H9 (cell line): ENCODE data around the gene SET. TPM values are rescaled to one million over a fixed set of nuclear protein-coding genes. Genes with fewer than 3 reads are reported as not detected.

ENCODE experiments used
- DNase-seq: peaks from one replicate; pipeline ENCODE4 v3.0.0-alpha.2; 2017
- H2AFZ ChIP-seq: one replicate; pipeline ENCODE4 v1.6.1; 2013; ENCODE audit warnings: mild to moderate bottlenecking, low read length, control low read depth, moderate library complexity
- H2AK5ac ChIP-seq: 2 replicates; pipeline ENCODE4 v1.6.1; 2013; ENCODE audit warnings: low read length, control low read depth, mixed read lengths; ENCODE audit not compliant: insufficient read length
- H2BK120ac ChIP-seq: one replicate; pipeline ENCODE4 v1.6.1; 2013; ENCODE audit warnings: low read depth, mild to moderate bottlenecking, low read length, control low read depth, inconsistent platforms; ENCODE audit not compliant: poor library complexity, severe bottlenecking
- H2BK12ac ChIP-seq: 2 replicates; pipeline ENCODE4 v1.6.1; 2013; ENCODE audit warnings: low read length, control low read depth, mixed read lengths, low read depth; ENCODE audit not compliant: insufficient read length
- H2BK15ac ChIP-seq: 2 replicates; pipeline ENCODE4 v1.6.1; 2013; ENCODE audit warnings: low read depth, low read length, control low read depth
- H2BK20ac ChIP-seq: one replicate; pipeline ENCODE4 v1.6.1; 2013; ENCODE audit warnings: low read depth, mild to moderate bottlenecking, low read length, control low read depth, inconsistent platforms; ENCODE audit not compliant: poor library complexity, severe bottlenecking
- H2BK5ac ChIP-seq: 2 replicates; pipeline ENCODE4 v1.6.1; 2013; ENCODE audit warnings: low read length, control low read depth, mixed read lengths; ENCODE audit not compliant: insufficient read length
- H3K14ac ChIP-seq: 2 replicates; pipeline ENCODE4 v1.6.1; 2013; ENCODE audit warnings: low read length, control low read depth; ENCODE audit not compliant: insufficient read depth
- H3K18ac ChIP-seq: 2 replicates; pipeline ENCODE4 v1.6.1; 2013; ENCODE audit warnings: low read depth, mild to moderate bottlenecking, mixed read lengths, low read length, control low read depth; ENCODE audit not compliant: insufficient read length
- H3K23ac ChIP-seq: 2 replicates; pipeline ENCODE4 v1.6.1; 2013; ENCODE audit warnings: low read length, control low read depth, mixed read lengths, low read depth; ENCODE audit not compliant: insufficient read length
- H3K23me2 ChIP-seq: 2 replicates; pipeline ENCODE4 v1.6.1; 2013; ENCODE audit warnings: low read depth, mild to moderate bottlenecking, mixed read lengths, low read length, control low read depth; ENCODE audit not compliant: insufficient read length, poor library complexity, severe bottlenecking
- H3K27ac ChIP-seq: 2 replicates; pipeline ENCODE4 v1.5.1; 2013; ENCODE audit warnings: low read length, control low read depth, mixed read lengths, low read depth; ENCODE audit not compliant: insufficient read length
- H3K27me3 ChIP-seq: 2 replicates; pipeline ENCODE4 v1.6.1; 2013; ENCODE audit warnings: low read length, control low read depth, inconsistent platforms; ENCODE audit not compliant: insufficient read depth
- H3K4ac ChIP-seq: 2 replicates; pipeline ENCODE4 v1.6.1; 2013; ENCODE audit warnings: low read depth, mild to moderate bottlenecking, control low read depth, inconsistent platforms, low read length, moderate library complexity
- H3K4me1 ChIP-seq: 2 replicates; pipeline ENCODE4 v1.6.1; 2013; ENCODE audit warnings: low read length, control low read depth, inconsistent platforms; ENCODE audit not compliant: insufficient read depth
- H3K4me2 ChIP-seq: 2 replicates; pipeline ENCODE4 v1.6.1; 2013; ENCODE audit warnings: low read length, control low read depth, mixed read lengths; ENCODE audit not compliant: insufficient read length, insufficient read depth
- H3K56ac ChIP-seq: 2 replicates; pipeline ENCODE4 v1.6.1; 2013; ENCODE audit warnings: low read depth, mild to moderate bottlenecking, mixed read lengths, low read length, control low read depth; ENCODE audit not compliant: insufficient read length
- H3K79me1 ChIP-seq: 2 replicates; pipeline ENCODE4 v1.6.1; 2013; ENCODE audit warnings: low read depth, mild to moderate bottlenecking, moderate library complexity, low read length, control low read depth, inconsistent platforms; ENCODE audit not compliant: insufficient read depth, poor library complexity, severe bottlenecking
- H3K79me2 ChIP-seq: 2 replicates; pipeline ENCODE4 v1.6.1; 2013; ENCODE audit warnings: low read length, control low read depth, inconsistent platforms; ENCODE audit not compliant: insufficient read depth
- H3K9ac ChIP-seq: 2 replicates; pipeline ENCODE4 v1.6.1; 2013; ENCODE audit warnings: low read length, control low read depth, mixed read lengths; ENCODE audit not compliant: insufficient read length; ENCODE audit errors: extremely low read depth
- H3K9me3 ChIP-seq: one replicate; pipeline ENCODE4 v1.6.1; 2013; ENCODE audit warnings: low read depth, low read length, inconsistent platforms; ENCODE audit not compliant: control insufficient read depth
- H3T11ph ChIP-seq: one replicate; pipeline ENCODE4 v1.6.1; 2013; ENCODE audit warnings: mild to moderate bottlenecking, low read length, control low read depth, inconsistent platforms
- H4K20me1 ChIP-seq: one replicate; pipeline ENCODE4 v1.6.1; 2013; ENCODE audit not compliant: control insufficient read depth, insufficient read length, insufficient read depth
- H4K5ac ChIP-seq: 2 replicates; pipeline ENCODE4 v1.6.1; 2013; ENCODE audit warnings: low read depth, mild to moderate bottlenecking, mixed read lengths, low read length, control low read depth; ENCODE audit not compliant: insufficient read length
- H4K8ac ChIP-seq: replicated peaks from 2 replicates; pipeline ENCODE4 v1.6.1; 2013; ENCODE audit warnings: low read length, control low read depth, mixed read lengths, low read depth; ENCODE audit not compliant: insufficient read length
- H4K91ac ChIP-seq: 2 replicates; pipeline ENCODE4 v1.6.1; 2013; ENCODE audit warnings: low read depth, mild to moderate bottlenecking, moderate library complexity, mixed read lengths, low read length, control low read depth; ENCODE audit not compliant: insufficient read length
- H3K27ac Mint-ChIP-seq, 3 experiments: 2 replicates in 2 of 3; 3 replicates in 1 of 3; pipeline ENCODE4 v1.8.0; 2020 to 2021; ENCODE audit warnings: mixed read lengths in 3 of 3, mild to moderate bottlenecking in 1 of 3, moderate library complexity in 1 of 3
- H3K27me3 Mint-ChIP-seq: 2 replicates; pipeline ENCODE4 v1.8.0; 2021; ENCODE audit warnings: low read depth, mild to moderate bottlenecking, moderate library complexity, mixed read lengths
- H3K36me3 Mint-ChIP-seq, 3 experiments: 2 replicates in 2 of 3; 3 replicates in 1 of 3; pipeline ENCODE4 v1.8.0; 2020 to 2021; ENCODE audit warnings: low read depth in 3 of 3, mixed read lengths in 3 of 3; ENCODE audit not compliant: insufficient read depth in 1 of 3
- H3K4me1 Mint-ChIP-seq, 2 experiments: 2 replicates each; pipeline ENCODE4 v1.8.0; 2020; ENCODE audit warnings: mixed read lengths in 2 of 2
- H3K4me3 Mint-ChIP-seq, 2 experiments: 2 replicates in 1 of 2; 3 replicates in 1 of 2; pipeline ENCODE4 v1.8.0; 2020 to 2021; ENCODE audit warnings: mild to moderate bottlenecking in 2 of 2, mixed read lengths in 2 of 2, moderate library complexity in 1 of 2
- H3K9me3 Mint-ChIP-seq, 2 experiments: 2 replicates in 1 of 2; 3 replicates in 1 of 2; pipeline ENCODE4 v1.8.0; 2020; ENCODE audit warnings: mild to moderate bottlenecking in 2 of 2, mixed read lengths in 2 of 2, moderate library complexity in 1 of 2
- WGBS: extraction: QIAGEN DNeasy Blood & Tissue Kit; methylation state at CpG from one replicate; pipeline ENCODE4 v1.1.7; 2013; ENCODE audit warnings: missing lambda C conversion rate, low lambda C conversion rate, mixed read lengths; ENCODE audit not compliant: insufficient read length; ENCODE audit errors: extremely low coverage; 5-methylcytosine and 5-hydroxymethylcytosine counted together
- total RNA-seq: library from RNA; stranded (reverse); gene quantifications from 2 replicates; pipeline ENCODE4 v1.2.1, GENCODE V29; 2021
- TF ChIP-seq, protein P1 (sequence below): fragments of 200-600 bp; sonication (generic); conservative IDR thresholded peaks from 3 replicates; pipeline ENCODE4 v1.8.0; 2021; ENCODE audit warnings: antibody characterized with exemption, mild to moderate bottlenecking

SET gene
- total RNA-seq, 1 experiment from 2014 or later, result 1,148 TPM

DNA sequence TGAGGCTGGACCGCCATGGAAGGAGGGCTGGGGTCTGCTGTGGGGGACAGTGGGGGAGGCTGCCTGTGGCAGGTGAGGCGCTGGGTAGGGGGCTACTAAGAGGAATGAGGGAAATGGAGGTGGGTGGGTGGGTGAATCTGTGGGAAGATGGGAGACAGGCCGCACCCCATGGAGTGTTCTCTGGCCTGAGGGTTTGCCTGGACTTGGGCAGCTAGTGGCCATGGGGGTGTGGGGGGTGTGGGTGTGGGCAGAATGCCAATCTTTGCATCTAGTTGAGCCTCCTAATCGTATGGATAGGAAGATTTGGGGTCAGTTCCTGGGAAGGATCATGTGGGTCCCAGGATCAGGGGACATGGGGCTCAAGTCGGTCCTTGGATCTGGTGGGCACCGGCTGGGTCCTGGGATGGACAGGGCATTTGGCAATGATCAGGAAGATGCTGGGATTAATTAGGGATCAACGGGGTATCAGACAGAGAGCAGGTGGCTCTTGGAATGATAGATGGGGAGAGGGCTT is 34.4 kb downstream of the SET start:
- H3T11ph ChIP-seq, result no peak overlapping the region
- no peak overlapping the region for H2BK15ac ChIP-seq
- DNase-seq, result peak; percentile 21
- no peak overlapping the region for H2BK12ac ChIP-seq
- Mint-ChIP-seq H3K27me3 (no peaks in the 10 kb centered on the region; the same call in none of the 2 replicates), H3K36me3 (peaks cover 2 to 33% (median 26%) of the 10 kb centered on the region in 3 experiments; a peak in 5 of 7 replicates), H3K4me3 (peak overlapping the region; percentile 92 to 95), H3K9me3 (no peaks in the 10 kb centered on the region; a peak in 2 of 5 replicates), H3K27ac (peak overlapping the region; percentile 10 to 96 (median 94); a peak in 5 of 7 replicates), H3K4me1 (peaks cover 22% of the 10 kb centered on the region in 2 experiments)
- H3K23ac ChIP-seq, result no peak overlapping the region
- H3K79me2 ChIP-seq, result no peaks in the 10 kb centered on the region
- no peaks in the 10 kb centered on the region for H3K9me3 ChIP-seq
- H3K9ac ChIP-seq, result peak overlapping the region; percentile 84
- no peaks in the 10 kb centered on the region for H4K20me1 ChIP-seq
- WGBS, result no CpG with 5 or more reads among the region's 7 CpGs
- H3K79me1 ChIP-seq, result no peaks in the 10 kb centered on the region
- H3K18ac ChIP-seq, result no peak overlapping the region
- no peak overlapping the region for H4K91ac ChIP-seq
- no peak overlapping the region for H3K56ac ChIP-seq
- H4K5ac ChIP-seq, result no peak overlapping the region
- H3K27ac ChIP-seq, result no peak overlapping the region
- no peak overlapping the region for H4K8ac ChIP-seq
- no peak overlapping the region for H2BK5ac ChIP-seq
- H3K4me1 ChIP-seq, result no peaks in the 10 kb centered on the region; the same call in 1 of the 2 replicates
- H3K14ac ChIP-seq, result peak overlapping the region; percentile 69; the same call in 1 of the 2 replicates
- H2AK5ac ChIP-seq, result no peak overlapping the region
- peak overlapping the region; percentile 91 for H3K4me2 ChIP-seq
- peaks cover 4% of the 10 kb centered on the region for H3K23me2 ChIP-seq
- no peaks in the 10 kb centered on the region for H3K27me3 ChIP-seq
- no peak overlapping the region for H2BK20ac ChIP-seq
- no peak overlapping the region for H2BK120ac ChIP-seq
- no peak overlapping the region for H3K4ac ChIP-seq
- no peak overlapping the region for H2AFZ ChIP-seq
- TF ChIP-seq, protein P1, sequence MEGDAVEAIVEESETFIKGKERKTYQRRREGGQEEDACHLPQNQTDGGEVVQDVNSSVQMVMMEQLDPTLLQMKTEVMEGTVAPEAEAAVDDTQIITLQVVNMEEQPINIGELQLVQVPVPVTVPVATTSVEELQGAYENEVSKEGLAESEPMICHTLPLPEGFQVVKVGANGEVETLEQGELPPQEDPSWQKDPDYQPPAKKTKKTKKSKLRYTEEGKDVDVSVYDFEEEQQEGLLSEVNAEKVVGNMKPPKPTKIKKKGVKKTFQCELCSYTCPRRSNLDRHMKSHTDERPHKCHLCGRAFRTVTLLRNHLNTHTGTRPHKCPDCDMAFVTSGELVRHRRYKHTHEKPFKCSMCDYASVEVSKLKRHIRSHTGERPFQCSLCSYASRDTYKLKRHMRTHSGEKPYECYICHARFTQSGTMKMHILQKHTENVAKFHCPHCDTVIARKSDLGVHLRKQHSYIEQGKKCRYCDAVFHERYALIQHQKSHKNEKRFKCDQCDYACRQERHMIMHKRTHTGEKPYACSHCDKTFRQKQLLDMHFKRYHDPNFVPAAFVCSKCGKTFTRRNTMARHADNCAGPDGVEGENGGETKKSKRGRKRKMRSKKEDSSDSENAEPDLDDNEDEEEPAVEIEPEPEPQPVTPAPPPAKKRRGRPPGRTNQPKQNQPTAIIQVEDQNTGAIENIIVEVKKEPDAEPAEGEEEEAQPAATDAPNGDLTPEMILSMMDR, result no peak
